GM10266 (cell line): ENCODE data around the gene PHF2.
"Not testable (repeated sequence)": the region's sequence is repeated elsewhere in the genome, so short reads cannot be mapped to it uniquely, and the experiment has no call there.

Experiments
- DNase-seq: peaks from one replicate; pipeline ENCODE4 v3.0.0; 2012; ENCODE audit errors: extremely low spot score
- CTCF ChIP-seq: IDR thresholded peaks from 2 replicates; pipeline ENCODE4 v1.5.1; 2012; ENCODE audit warnings: mild to moderate bottlenecking, low read depth; ENCODE audit not compliant: control insufficient read depth, insufficient read depth; ENCODE audit errors: missing control alignments

PHF2 gene

DNA sequence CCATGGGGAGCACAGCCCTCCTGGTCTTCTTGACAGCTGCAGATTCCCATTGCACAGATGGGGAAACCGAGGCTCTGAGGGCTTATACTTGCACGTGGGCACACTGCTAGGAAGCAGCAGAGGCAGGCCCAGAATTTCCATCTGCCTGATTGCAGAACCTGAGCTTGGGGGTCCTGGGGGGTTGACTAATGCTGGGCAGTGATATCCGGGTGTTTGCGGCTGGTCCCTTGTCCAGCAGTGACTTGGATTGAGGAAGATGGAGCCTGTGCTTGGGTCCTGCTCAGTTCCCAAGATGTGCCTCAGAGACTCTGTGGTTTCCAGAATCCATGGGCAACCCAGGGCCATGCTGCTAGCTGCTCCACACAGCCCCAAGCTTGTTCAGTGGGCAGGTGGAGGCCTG, 91.2 kb downstream of the PHF2 start:
- no peak for DNase-seq
- TF ChIP-seq CTCF: no peak

DNA sequence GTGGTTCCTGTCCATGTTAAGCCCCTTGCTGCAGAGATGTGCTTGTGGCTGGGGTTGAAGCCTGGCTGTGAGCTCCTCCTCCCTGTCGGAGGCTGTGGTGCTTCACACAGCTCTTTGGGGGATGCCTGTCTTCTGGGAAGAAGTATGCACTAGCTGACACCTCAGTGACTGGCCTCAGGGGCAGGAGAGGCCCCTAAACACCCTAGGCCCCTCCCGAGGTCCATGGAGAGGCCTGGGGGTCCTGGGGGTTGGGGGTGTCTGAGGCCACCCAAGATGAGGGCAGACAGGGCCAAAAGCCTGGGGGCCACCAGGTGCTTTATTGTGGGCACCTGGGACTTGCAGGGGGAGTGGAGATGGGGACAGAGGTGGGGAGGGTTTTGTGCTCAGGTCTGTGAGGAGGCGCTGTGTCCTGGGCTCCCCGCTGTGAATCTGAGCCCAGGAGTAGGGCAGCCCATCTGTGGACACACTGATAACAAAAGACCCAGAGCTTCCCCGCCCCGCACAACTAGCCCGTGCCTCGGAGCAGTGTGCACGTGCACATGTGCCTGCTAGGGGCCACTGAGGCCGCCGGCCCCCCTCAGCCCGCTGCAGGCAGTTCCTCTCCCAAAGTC, 92.0 kb downstream of the PHF2 start:
- no peak for DNase-seq
- no peak for TF ChIP-seq CTCF

- no peak for DNase-seq
- TF ChIP-seq CTCF: no peak
Observed at GRCh38 chr9:93669116-93669957, 93.0 kb downstream of the PHF2 start.

DNA sequence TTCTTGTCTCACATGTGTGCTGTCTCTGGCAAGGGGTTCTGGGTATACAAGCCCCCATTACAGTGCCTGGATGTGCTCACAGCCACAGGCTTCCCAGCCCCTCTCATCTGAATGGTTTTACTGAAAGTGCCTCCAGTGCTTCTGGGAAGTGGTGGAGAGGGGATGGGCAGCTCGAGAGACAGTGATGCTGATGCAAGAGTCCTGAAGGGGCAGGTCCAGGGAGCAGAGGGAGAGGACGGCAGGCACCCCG, 93.5 kb downstream of the PHF2 start:
- no peak for TF ChIP-seq CTCF
- DNase-seq: no peak

DNA sequence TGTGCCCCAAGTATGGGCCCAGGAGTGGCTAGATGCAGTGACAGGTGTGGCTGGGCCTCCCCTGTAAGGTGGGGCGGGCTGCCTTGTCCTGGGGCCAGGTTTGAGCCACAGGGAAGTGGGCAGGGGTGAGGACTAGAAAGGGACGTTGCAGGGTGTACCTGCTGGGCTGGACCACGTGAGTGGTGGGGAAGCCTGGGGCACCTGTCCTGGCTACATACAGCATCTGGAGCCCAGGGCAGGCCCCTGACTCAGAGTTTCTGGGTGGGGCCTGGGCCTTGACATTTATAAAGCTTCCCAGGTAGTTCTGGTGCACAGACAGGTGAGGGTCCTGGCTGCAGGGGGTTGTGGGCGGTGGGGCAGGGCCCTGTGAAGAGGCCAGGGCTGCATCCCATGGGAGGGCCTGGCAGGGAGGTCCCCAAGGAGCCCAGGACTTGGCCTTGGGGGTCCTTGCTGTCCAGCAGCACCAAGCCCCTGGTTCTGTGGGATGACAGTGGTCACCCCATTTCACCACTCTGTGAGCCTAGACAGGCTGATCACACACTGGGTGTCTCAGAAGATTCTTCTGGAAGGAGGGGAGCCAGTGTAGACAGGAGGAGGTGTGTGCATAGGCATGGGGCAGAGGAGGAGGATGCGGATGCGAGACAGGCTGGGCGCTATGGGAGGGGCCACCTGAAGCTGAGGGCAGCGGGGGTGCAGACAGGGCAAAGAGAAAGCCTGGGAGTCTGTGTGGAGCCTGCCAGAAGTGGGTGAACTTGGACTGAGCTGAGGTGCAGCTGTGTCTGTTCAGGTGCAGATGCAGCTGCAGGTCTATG, 94.0 kb downstream of the PHF2 start:
- DNase-seq: no peak
- TF ChIP-seq CTCF: no peak

DNA sequence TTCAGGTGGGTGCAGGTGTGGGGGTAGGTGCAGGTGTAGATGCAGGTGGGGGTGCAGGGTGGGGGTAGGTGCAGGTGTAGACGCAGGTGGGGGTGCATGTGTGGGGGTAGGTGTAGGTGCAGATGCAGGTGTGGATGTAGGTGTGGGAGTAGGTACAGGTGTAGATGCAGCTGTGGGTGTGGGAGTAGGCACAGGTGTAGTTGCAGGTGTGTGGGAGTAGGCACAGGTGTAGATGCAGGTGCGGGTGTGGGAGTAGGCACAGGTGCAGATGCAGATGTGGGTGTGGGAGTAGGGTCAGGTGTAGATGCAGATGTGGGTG, 94.6 kb downstream of the PHF2 start:
- no peak for DNase-seq
- TF ChIP-seq CTCF: no peak

DNA sequence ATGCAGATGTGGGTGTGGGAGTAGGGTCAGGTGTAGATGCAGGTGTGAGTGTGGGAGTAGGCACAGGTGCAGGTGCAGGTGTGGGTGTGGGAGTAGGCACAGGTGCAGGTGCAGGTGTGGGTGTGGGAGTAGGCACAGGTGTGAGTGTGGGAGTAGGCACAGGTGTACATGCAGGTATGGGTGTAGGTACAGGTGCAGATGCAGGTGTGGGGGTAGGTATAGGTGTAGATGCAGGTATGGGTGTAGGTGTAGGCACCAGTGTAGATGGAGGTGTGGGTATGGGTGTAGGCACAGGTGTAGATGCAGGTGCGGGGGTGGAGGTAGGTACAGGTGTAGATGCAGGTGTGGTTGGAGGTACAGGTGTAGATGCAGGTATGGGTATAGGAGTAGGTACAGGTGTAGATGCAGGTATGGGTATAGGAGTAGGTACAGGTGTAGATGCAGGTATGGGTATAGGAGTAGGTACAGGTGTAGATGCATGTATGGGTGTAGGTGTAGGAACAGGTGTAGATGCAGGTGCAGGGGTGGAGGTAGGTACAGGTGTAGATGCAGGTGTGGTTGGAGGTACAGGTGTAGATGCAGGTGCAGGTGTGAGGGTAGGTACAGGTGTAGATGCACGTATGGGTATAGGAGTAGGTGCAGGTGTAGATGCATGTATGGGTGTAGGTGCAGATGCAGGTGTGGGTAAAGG, 96.1 kb downstream of the PHF2 start:
- not testable (repeated sequence) for DNase-seq
